Occipital lobe (tissue), 2 donors: ENCODE measurements around the gene ADAMTS9. TPM values are rescaled to one million over a fixed set of nuclear protein-coding genes. Genes with fewer than 3 reads are reported as not detected.
"Not testable (repeated sequence)": the region's sequence is repeated elsewhere in the genome, so short reads cannot be mapped to it uniquely, and the experiment has no call there.

Experiments
- DNase-seq: peaks from one replicate; lab custom pipeline; 2025; lab: John Stamatoyannopoulos, UW
- total RNA-seq: library from RNA; depleted of rRNA; stranded (reverse); fragments of >200 nt; gene quantifications from one replicate; pipeline ENCODE4 v1.2.3, GENCODE V29; 2014

The ADAMTS9 gene
- total RNA-seq, 1 donor from 2014 or later = 17.3 TPM

DNA sequence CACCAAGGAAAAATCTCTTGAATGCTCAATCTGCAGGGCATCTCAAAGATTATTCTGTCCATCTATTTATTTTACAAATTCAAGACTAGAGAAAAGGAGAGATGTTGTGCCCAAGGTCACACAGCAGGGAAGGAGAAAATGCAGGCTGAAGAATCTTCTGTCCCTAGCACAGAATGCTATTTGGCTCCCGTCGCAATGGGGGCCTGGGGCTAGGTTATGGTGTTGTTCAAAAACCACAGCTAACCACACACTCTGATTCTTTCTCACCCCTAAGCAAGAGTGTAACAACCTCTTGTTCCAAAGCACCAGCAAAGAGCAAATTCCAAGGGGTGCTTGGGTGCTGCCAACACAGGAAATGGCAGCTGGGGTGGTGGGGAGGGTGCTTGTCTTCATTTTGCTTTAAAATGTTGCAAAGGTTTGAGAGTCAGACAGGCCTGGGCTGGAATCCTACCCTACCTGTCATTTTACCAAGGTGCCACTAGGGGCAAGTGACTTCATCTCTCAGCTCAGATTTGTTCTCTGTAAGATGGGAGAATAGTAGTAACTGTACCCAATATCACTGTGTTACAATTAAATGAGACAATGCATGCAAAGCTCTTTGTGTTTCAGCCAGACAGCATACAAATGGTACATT lies 112.5 kb downstream of the ADAMTS9 start:
- DNase-seq = no peak

DNA sequence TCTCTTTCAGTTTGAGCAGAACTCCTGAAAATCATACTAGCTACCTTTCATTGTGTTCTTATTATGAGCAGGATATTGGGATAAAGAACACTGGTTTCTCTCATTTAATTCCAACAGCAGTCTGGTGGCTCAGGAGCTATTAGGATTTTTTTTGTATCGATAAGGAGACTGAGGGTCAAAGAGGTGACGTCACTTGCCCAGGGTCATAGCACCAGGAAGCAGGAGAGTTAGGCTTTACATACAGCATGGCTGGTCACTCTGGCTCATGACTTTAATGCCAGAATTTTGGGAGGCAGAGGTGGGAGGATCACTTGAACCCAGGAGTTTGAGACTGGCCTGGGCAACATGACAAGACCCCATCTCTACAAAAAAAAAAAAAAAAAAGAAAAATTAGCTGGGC lies 113.6 kb downstream of the ADAMTS9 start:
- no peak for DNase-seq

- DNase-seq = no peak
These were observed 115.8 kb downstream of the ADAMTS9 start for GRCh38 chr3:64571982-64572381.

DNA sequence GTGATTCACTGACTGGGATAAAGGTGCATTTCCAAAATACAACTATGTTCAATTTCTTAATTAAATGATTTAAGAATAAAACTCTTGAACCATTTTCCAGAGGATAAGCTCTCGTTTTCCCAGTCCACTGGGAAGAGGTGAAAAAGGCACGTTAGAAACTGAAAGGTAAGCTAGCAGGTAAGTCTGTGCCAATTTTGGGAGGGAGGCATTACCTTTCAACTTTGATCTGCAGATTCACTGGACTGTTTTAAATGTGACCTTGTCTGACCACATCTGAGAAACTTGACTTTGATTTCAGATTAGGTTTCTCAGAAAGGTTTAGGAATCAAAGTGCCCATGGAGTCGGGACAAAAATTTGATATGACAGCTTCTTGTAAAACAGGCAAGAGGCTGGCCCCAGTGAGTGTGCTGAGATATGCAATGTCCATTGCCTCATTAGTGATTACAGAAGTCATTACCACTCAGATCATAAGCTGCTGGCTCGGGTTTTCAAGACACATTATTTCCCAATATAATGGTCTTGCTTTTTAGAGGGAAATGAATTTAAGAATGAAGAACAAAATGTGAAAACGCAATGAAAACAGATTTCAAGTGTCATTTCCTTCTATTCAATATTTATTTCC lies 118.8 kb downstream of the ADAMTS9 start:
- no peak for DNase-seq

- DNase-seq = no peak
These were observed 120.9 kb downstream of the ADAMTS9 start for GRCh38 chr3:64566859-64567258.

GRCh38 chr3:64563751-64564150 lies 124.0 kb downstream of the ADAMTS9 start:
- no peak for DNase-seq

GRCh38 chr3:64561868-64562267 lies 125.9 kb downstream of the ADAMTS9 start:
- no peak for DNase-seq

- DNase-seq = no peak
These were observed 126.4 kb downstream of the ADAMTS9 start for GRCh38 chr3:64561325-64561843.

DNA sequence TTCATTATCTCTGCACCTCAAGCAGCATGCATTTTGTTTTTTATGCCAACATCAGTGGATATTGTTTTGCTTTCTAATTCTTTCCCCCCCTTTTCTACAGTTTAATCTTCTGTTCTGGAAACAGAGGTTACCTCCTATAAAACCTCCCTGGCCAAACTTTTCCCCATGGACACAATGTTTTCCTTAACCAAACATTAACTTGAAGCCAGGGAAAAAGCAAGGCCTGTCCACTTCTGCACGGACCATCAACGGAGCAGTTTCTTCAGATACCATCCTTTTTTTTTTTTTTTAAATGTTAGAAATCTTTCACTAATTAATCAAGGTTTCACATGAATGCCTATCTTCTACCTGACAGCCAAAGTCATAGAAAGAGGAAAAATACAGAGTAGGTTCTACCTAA lies 127.0 kb downstream of the ADAMTS9 start:
- DNase-seq = no peak

GRCh38 chr3:64559588-64559987 lies 128.2 kb downstream of the ADAMTS9 start:
- no peak for DNase-seq

DNA sequence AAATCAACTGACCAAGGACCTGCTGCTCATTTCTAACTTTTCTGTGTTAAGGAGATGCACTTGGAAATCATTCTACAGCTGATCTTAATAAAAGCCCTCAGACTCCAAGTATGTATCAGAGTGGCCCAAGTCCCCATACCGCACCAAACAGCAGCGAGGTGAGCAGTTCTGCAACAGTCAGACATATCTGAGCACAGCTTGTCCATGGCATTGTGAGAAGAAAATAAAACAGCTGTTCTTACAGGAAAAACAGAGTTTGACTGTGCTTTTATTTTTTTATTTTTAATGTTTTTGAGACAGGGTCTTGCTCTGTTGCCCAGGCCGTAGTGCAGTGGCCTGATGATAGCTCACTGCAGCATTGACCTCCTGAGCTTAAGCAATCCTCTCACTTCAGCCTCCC lies 131.8 kb downstream of the ADAMTS9 start:
- no peak for DNase-seq

DNA sequence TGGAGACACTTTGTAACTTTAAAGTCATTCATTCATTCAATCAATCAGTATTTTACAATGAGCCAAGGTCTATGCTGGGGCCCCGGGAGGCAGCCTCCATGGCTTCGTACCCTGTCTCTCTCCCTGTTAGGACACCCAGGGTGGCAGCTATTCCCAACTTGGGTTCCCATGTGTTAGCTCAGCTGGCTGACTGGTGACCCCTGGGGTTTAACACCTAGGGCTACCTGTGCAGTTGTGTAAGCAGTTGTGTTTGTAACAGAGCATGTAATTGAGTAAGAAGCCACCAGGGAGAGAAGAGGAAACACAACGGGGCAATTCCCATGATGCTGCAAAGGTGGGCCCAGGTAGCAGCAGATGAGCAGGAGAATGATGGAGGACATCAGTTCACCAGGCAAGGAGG lies 132.4 kb downstream of the ADAMTS9 start:
- DNase-seq = no peak

DNA sequence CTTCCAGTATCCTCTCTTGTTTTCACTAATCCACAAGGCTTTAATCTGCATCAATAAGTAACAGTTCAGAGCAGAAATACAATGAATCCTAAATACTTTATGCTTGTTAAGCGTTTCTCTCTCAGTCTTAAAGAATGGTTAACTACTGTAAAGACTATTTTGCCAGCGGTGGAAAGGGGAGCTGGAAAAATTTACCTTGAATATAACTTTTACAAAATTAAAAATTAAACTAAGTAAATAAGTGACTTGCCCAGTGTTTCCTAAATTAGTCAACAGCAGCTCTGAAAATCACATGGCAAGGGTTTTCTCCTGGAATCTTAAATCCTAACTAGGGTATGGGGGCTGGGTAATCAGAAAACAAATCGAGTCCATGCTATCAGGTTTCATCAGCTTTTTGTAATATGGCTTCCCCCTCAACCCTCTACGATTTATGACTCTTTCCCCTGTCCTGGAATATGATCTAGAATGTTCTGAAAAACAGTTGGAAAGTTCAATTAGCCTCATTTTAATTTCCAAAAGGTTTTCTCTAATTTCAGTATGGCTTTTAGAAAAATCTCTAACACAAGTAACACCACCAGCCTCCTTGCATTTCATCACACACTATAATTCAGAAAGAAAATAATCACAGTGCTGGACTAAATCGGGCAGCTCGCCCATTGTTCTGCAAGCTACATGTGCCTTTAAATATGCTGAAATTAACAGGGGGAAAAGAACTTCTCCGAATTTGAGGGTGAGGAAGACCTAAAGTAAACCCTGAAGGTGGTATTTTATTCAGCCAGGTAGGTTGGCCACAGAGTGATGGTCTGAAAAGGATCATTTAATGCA lies 133.5 kb downstream of the ADAMTS9 start:
- DNase-seq = no peak

GRCh38 chr3:64552966-64553365 lies 134.8 kb downstream of the ADAMTS9 start:
- no peak for DNase-seq

- DNase-seq = no peak
These were observed 135.6 kb downstream of the ADAMTS9 start for GRCh38 chr3:64552160-64552559.

- DNase-seq = no peak
These were observed 136.1 kb downstream of the ADAMTS9 start for GRCh38 chr3:64551697-64552096.

- DNase-seq = no peak
These were observed 137.1 kb downstream of the ADAMTS9 start for GRCh38 chr3:64550745-64551144.

DNA sequence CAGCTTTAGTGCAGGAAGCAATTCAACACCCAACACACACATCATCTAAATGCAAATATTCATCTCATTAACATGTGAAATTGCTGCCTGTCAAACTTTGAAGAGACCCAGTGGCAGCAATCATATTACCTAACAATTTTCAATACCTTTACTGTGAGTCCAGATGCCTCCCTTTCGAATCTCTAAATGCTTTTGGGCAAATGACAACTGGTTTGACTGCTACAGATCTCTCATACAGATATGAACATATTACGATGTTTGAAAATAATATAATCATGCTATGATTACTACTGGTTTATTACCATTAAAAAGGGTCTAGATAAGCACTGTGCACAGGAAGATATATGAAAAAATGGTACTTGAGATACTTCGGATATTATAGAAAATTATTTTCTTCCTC lies 137.9 kb downstream of the ADAMTS9 start:
- no peak for DNase-seq

DNA sequence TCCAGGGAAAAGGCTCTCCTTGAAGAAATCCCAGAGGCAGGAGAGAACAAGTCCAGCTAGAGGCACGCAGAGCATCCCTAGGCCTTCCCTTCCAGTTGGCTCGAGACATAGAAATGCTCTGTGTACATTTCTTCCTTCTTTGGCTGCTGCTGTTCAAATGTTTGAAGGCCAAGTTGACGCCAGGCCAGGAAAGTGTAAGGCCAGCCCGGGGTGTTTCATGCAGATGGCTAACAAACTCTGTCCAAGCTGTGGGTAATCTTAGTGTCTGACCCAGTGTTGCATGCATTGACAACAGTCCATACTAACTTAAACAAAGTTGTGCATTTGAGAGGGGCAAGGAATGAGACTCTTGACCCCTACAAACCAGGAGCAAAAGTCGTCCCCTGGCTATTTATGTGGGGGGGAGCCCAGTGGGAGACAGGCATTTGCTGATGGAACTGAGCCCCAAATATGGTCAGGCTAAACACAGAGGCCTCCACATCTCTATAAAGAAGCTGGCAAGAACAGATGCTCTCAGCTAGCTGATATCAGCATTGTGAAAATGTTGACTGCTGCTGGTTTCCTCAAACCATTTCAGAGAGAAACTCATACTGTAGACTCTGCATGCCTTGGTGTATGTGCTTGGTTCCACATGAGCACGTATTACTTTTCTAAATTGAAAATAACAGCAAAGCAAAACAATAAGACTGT lies 139.5 kb downstream of the ADAMTS9 start:
- DNase-seq = no peak

DNA sequence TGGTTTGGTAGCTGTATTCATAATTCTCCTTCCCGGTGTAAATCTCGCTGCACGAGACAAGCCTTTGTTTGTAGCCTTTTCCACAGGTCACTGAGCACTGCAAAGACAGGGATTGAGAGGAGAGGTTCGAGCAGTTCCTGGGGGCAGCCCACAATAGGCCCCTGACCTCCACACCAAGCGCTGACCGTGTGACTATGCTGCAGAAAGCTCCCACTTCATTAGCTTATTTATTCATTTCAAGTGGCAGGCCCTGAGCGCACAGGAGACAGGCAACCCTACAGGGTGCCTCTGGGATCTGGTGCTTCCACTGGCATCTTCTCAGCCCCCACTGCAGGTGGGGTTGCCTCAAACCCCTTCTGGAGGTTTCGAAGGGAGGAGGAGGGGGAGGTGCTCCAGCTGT lies 140.9 kb downstream of the ADAMTS9 start:
- no peak for DNase-seq

DNA sequence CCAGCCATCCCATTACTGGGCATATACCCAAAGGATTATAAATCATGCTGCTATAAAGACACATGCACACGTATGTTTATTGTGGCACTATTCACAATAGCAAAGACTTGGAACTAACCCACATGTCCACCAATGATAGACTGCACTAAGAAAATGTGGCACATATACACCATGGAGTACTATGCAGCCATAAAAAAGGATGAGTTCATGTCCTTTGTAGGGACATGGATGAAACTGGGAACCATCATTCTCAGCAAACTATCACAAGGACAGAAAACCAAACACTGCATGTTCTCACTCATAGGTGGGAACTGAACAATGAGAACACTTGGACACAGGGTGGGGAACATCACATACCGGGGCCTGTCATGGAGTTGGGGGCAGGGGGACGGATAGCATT lies 142.6 kb downstream of the ADAMTS9 start:
- DNase-seq = not testable (repeated sequence)

GRCh38 chr3:64541803-64542202 lies 146.0 kb downstream of the ADAMTS9 start:
- DNase-seq = no peak
